DMS153 treated with DMSO at 0.1 percent for 48 hours (cell line): Measurements from ENCODE around the gene HECTD4.
"Not testable (repeated sequence)": the region's sequence is repeated elsewhere in the genome, so short reads cannot be mapped to it uniquely, and the experiment has no call there.

Experiments used
- DNase-seq: peaks from one replicate; lab custom pipeline; 2025; ENCODE audit not compliant: unreplicated experiment; lab: John Stamatoyannopoulos, UW

The HECTD4 gene

DNA sequence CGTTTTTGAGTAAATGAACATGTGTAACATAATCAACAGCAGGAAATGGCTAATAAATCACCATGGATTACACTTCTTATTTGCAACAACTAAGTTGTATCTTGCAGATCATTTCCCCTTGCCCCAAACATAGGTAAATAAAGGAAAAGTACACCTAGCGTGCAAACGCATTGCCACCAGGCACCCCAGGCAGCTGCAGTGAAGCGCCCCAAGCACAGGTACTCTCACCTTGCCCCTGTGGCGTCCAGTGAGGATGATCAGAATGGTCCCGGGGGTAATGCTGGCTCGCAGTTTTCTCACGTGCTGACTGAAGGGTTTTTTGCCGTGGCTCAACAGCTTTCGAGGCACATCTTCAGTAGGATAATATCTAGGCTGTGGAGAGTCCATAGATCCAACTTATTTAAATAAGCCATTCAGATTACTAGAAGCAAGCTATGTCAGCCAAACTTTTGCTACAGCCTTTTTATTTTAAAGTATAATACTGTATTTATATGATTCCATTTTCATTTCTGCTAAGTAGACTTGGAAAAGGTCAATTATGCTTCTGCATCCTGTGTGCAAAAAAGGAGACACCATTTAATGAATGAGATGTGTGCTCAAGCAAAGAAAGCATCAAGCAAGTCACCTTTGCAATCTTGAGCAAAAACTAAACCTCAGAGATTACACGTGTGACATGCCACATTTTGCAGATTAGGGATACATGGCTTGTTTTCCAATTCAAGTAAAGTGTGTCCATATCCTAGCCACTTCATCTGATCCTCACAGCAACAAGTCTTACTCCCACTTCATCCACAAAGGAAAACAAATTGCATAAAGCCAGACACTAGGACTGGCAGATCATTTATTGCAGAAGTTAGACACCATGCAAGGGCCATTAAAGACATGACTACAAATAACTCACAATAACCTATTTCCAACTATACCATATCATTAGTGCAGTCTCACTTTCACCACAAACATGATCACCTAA lies 24.6 kb upstream of the HECTD4 start:
- no peak for DNase-seq

DNA sequence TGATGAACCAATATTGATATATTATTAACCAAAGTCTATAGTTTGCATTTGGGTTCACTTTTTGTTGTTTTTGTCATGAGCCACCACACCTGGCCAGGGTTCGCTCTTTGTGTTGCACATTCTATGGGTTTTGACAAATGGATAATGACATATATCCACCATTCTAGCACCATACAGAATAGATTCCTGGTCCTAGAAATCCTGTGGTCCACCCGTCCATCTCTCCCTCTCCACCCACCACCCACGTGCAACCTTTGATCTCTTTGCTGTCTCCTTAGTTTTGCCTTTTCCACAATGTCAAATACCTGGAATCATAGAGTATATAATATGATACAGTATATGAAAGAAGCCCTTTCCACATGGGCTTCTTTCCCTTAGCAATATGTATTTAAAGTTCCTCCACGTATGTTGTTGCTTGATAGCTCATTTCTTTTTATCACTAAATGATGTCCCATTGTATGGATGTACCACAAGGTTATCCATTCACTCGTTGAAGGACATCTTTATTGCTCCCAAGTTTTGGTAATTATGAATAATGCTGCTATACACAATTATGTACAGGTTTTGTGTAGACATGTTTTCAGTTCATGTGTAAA lies 19.8 kb upstream of the HECTD4 start:
- DNase-seq = no peak

DNA sequence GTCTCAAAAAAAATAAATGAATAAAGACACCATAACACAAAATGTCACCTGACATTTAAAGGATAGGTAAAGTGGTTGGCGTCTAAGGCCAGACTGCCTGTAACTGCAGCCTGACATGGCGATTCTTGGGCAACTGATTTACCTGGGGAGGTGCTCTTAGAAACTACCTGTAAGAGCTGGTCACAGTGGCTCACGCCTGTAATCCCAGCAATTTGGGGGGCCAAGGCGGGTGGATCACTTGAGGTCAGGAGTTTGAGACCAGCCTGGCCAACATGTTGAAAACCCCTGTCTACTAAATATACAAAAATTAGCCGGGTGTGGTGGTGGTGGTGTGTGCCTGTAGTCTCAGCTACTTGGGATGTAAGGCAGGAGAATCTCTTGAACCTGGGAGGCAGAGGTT lies 18.8 kb upstream of the HECTD4 start:
- no peak for DNase-seq

DNA sequence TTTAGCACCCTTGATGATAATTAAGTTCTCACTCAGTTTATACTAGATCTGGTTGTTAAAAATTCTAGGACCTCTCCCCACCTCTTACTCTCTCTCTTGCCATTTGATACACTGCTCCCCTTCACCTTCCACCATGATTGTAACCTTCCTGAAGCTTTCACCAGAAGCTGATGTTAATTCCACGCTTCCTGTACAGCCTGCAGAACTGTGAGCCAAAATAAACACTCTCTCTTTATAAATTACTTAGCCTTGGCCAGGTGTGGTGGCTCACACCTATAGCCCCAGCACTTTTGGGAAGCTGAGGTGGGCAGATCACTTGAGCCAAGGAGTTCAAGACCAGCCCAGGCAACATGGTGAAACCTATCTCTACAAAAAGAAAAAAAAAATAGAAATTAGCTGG lies 11.1 kb upstream of the HECTD4 start:
- no peak for DNase-seq

DNA sequence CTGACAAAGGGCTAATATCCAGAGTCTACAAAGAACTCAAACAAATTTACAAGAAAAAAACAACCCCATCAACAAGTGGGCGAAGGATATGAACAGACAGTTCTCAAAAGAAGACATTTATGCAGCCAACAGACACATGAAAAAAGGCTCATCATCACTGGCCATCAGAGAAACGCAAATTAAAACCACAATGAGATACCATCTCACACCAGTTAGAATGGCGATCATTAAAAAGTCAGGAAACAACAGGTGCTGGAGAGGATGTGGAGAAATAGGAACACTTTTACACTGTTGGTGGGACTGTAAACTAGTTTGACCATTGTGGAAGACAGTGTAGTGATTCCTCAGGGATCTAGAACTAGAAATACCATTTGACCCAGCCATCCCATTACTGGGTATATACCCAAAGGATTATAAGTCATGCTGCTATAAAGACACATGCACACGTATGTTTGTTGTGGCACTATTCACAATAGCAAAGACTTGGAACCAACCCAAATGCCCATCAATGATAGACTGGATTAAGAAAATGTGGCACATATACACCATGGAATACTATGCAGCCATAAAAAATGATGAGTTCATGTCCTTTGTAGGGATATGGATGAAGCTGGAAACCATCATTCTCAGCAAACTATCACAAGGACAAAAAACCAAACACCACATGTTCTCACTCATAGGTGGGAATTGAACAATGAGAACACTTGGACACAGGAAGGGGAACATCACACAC lies 7.9 kb upstream of the HECTD4 start:
- DNase-seq = not testable (repeated sequence)

DNA sequence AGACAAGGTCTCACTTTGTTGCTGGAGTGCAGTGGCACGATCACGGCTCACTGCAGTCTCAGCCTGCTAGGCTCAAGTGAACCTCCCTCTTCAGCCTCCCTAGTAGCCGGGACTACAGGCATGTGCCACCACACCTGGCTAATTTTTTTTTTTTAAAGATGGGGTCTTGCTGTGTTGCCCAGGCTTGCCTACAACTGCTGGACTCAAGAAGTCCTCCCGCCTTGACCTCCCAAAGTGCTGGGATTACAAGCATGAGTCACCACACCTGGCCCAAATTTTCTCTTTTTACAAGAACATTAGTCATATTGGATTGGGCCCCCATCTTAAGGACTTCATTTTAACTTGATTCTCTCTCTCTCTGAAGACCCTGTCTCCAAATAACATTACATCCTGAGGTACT lies 7.0 kb upstream of the HECTD4 start:
- no peak for DNase-seq

DNA sequence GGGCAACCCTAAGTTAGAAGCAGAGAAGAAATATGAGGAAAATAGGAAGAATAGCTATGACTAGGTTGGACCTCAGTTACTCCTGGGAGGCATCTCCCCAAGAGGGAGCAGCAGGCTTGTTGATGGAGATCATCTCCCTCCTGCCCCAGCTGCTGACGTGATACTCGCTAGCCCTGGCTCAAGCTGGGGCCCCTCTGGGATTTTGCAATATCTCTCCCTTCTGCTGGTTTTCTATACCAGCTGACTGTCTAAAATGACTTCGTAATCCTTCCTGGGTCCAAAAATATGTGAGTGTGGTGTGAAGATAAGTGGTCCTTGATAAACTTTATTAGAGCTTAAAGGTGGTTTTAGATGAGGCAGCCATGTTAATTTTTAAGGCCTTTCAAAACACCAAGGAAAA lies 4.5 kb upstream of the HECTD4 start:
- no peak for DNase-seq

DNA sequence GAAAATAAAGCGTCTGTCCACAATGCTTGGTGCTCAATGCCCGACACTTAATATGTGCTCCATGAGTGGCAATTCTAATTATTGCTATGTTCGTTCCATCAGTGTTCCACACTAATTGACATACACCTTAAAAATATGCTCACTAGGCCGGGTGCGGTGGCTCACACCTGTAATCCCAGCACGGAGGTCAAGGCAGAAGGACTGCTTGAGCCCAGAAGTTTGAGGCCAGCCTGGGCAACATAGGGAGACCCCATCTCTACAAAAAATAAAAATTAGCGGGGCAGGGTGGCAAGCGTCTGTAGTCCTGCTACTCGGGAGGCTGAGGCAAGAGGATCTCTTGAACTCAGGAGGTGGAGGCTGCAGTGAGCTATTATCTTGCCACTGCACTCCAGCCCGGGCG lies 635 bp upstream of the HECTD4 start:
- DNase-seq = no peak

DNA sequence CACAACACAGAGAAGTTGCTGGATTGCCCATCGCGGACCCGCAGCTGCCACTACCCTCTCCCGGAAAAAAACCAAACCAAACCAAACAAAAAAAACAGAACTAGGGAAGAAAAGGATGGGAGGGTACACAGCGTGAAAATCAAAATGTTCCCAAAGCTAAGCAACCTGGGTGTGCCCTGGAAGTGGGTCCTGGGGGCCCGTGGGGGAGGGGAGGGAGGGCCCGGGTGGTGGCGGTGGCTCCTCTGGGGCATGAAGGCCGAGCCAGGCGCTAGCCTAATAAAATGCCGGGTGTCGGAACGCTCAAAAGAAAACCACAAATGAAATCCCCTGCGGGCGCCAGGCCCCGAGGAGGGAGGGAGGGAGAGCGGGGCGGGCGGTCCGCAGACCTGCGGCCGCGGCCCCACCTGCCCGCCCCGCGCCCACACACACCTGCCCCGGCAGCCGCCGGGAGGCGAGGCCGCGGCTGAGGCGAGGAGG lies 787 bp downstream of the HECTD4 start:
- no peak for DNase-seq

DNA sequence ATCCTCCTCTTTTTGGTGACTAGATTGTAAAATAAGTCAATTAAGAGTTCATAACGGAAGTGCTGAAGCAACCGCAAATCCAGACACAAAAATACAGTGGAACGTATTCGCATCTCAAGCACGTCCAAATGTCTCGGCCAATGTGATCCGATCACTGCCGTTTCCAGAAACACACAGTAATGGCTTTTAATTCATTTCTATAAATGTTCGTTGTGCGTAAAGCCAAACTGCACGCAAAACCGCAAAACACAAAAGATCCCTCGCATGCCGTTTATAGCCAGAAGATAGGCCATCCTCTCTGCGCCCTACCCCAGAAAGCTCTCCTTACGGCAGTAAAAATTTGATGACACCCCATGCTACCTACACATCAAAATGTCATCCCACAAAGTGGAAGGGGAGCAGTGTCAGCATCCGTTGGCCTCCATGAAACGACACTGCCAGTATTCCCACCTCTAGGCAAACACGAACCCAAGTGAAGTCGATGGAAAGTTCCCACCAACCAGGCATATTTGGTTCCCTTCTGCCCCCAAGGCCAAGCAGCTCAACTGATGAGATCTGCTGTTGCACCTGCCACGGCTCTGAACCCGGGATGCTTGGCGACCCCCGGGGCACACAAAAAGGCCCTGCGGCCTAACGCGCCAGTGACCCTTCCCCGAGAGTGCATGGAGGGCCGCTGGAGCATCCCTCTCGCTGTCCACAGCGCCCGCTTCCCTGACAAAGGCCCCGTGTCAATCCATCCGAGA lies 1.4 kb downstream of the HECTD4 start:
- DNase-seq = no peak

DNA sequence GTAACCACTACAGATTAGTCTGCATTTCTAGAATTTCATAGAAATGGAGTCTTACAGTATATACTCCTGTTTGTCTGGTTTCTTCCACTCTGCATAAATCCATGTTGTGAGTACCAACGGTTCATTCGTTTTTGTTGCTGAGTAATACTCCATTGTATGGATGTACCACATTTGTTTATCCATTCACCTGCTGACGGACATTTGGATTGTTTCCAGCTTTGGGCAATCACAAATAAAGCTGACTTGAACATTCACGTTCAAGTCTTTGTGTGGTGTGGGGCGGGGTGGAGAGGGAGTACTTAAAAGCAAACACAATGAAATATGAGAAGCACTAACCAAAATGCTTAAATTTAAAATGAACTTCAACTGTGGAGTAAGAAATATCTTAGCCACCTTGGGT lies 7.1 kb downstream of the HECTD4 start:
- DNase-seq = no peak

DNA sequence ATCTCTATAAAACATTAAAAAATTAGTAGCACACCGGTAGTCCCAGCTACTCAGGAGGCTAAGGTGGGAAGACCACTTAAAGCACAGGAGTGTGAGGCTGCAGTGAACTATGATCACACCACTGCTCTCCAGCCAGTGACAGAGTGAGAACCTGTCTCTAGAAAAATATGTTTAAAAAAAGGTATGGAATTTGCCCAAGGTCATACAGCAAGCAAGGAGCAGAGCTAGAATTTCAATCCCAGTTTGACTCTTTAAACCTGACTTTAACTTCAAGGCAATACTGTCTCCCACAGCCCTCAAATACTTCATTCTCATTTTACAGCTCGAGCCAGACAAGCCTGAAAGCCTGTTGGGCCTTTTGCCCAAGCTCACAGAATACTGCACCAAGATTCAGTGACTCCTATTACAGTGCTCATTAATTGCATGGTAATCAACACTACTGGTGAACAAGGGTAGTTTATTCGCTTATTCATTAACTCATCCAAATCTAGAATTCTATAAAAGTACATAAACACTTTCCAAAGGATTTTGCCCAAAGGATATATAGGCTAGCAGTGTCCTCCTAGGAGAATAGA lies 8.0 kb downstream of the HECTD4 start:
- no peak for DNase-seq

DNA sequence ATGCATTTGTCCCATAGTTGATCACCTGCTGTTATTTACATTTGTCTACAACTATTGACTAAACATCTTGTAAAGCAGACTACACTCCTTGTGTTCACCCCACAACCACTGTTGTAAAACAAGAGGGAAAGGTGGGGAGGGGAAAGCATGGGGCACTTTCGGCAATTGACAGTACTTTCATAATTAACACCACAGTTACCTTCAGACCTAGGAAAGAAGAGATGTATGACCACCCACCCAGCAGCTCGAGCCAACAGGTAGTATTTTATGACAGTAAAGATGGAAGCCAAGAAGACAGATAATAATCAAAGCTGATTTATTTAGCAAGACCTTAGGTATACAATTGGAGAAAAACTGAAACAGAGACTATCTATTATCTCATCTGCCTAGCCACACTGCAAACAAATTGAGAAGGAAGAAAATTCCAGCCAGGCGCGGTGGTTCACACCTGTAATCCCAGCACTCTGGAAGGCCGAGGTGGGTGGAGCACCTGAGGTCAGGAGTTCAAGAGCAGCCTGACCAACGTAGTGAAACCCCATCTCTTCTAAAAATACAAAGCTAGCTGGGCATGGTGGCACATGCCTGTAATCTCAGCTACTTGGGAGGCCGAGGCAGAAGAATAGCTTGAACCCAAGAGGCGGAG lies 11.2 kb downstream of the HECTD4 start:
- no peak for DNase-seq

DNA sequence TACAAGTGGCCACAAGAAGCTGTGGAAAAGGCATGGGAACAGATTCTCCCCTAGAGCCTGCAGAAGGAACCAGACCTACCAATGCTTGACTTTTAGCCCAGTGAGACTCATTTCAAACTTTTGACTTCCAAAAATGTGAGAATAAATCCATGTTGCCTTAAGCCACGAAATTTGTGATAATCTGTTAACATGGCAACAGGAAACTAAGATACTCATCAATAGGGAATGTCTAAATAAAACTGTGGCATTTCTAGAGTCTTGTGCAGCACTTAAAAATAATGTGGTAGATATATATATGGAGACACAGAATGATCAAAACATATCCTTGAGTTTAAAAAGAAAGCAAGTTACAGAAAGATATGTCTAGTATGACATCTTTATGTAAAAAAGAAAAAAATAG lies 12.0 kb downstream of the HECTD4 start:
- DNase-seq = no peak

DNA sequence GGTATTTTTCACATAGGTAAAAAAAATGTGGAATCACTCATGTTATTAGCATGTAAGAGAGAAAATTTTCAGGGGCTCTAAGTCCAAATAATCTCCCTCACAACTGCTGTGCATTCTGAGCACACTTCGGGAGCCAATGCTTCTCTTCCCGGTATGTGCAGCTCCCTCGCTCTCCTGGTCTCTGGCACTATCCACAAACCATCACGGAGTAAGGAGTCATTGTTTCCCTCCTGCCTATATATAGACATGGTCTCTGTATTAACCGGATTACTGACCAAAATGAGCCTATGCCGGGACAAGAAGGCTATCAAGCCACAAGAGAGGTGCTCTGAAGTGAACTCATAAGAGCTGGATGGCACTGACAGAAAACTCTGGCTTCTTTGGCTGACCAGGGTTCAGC lies 13.4 kb downstream of the HECTD4 start:
- DNase-seq = no peak

DNA sequence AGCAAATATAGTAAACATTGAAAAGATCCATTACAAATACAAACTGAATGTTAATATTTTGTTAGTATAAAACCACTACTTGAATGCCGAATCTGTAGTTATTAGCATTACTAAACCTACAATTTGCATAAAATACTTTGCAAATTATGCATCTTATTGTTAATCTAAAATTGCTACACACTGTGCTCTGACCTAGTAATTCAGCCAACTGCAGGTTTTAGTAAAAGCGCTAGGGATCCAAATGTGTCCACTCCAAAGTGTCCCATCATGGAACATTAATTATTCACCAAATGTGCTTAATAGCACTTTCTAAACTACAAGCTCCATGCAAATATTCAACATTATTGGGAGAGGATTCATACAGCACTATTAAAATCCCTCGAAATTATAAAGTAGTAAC lies 14.3 kb downstream of the HECTD4 start:
- DNase-seq = no peak

DNA sequence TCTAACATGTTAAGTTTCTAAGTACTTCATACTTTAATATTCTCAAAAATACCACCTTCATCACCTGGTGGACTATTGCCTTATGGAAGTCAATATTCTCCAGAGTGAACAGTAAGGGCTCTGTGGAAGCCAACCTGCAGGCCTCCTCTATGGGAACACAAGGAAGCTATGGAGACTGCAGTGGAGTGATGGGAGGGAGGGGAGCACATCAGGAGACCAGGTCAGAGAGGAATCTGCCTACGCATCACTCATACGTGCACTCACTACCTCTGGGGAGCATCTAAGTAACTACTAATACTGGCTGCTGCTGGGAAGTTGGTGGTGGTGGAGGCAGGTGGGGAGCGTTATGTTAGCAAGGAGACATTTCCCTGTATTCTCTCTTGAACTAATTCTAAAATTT lies 19.9 kb downstream of the HECTD4 start:
- DNase-seq = no peak

DNA sequence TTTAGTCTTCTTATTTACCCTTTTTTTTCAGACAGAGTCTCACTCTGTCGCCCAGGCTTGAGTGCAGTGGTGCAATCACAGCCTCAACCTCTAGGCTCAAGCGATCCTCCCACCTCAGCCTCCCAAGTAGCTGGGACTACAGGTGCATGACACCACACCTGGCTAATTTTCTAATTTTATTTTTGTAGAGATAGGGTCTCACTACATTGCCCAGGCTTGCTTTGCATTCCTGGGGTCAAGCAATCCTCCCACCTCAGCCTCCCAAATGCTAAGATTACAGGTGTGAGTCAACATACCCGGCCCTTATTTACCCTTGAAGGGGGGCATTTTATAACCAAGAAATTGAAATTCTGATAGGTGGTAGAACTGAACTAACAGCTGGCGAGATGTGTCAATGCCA lies 21.0 kb downstream of the HECTD4 start:
- no peak for DNase-seq

DNA sequence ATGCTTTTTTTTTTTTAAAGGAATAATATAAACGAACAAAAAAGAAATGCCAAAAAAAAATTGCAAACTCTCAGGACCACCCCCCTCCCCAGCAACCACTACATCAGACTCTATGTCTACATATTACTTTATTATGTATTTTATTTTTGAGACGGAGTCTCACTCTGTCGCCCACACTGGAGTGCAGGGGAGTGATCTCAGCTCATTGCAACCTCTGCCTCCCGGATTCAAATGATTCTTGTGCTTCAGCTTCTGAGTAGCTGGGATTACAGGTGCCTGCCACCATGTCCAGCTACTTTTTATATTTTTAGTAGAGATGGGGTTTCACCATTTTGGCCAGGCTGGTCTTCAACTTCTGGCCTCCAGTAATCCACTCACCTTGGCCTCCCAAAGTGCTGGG lies 22.9 kb downstream of the HECTD4 start:
- no peak for DNase-seq

DNA sequence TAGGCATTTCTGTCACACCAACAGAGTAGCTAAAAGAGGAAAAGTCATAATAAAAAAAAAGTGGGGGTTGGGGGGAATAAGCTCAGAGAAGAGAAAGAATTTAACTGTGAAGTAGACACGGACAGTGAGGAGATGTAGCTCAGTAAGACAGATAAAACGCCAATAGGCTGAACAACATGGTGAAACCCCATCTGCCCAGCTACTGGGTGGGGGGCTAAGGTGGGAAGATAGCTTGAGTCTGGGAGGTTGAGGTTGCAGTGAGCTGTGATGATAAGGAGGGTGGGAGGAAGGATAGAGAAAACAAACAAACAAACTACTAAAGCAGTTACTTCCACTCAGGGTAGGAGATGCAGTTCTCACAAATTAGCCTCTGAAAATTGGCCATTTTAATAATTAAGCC lies 25.0 kb downstream of the HECTD4 start:
- no peak for DNase-seq
